Peyer's patch (tissue), 4 donors: ENCODE data around the gene EPHA8. TPM values are rescaled to one million over a fixed set of nuclear protein-coding genes. Genes with fewer than 3 reads are reported as not detected.

Experiments used
- DNase-seq, 3 donors: peaks; one replicate each; pipeline ENCODE4 v3.0.0-alpha.2; 2017 to 2019
- H3K27ac ChIP-seq, 4 donors: fragments of 200-600 bp; sonication (generic); one replicate each; pipeline ENCODE4 v1.5.1; 2016 to 2019
- H3K27me3 ChIP-seq, 2 donors: fragments of 200-600 bp; sonication (generic); one replicate each; pipeline ENCODE4 v1.5.1; 2019
- H3K36me3 ChIP-seq, 3 donors: fragments of 200-600 bp; sonication (generic); one replicate each; pipeline ENCODE4 v1.5.1; 2016 to 2019
- H3K4me1 ChIP-seq, 4 donors: fragments of 200-600 bp; sonication (generic); one replicate each; pipeline ENCODE4 v1.5.1; 2016 to 2019
- H3K4me3 ChIP-seq, 4 donors: fragments of 200-600 bp; sonication (generic); 1 replicate in 3 of 4; 2 replicates in 1 of 4; pipeline ENCODE4 v1.5.1; 2016 to 2019; ENCODE audit warnings: mild to moderate bottlenecking in 1 of 4
- H3K9me3 ChIP-seq, 4 donors: fragments of 200-600 bp; sonication (generic); one replicate each; pipeline ENCODE4 v1.5.1; 2016 to 2019; ENCODE audit warnings: mild to moderate bottlenecking in 1 of 4
- CTCF ChIP-seq, 6 experiments: fragments of 450-650 bp in 4 of 6; fragments of 200-600 bp in 2 of 6; sonication (generic) in 1 of 6; IDR thresholded peaks; one replicate each; pipeline ENCODE4 v1.5.1; 2017 to 2019; ENCODE audit warnings: antibody characterized with exemption in 6 of 6, mild to moderate bottlenecking in 3 of 6, moderate library complexity in 1 of 6
- POLR2A ChIP-seq, 2 donors: fragments of 450-650 bp; IDR thresholded peaks; one replicate each; pipeline ENCODE4 v1.5.1; 2017; ENCODE audit warnings: antibody characterized with exemption in 2 of 2, mild to moderate bottlenecking in 2 of 2, moderate library complexity in 2 of 2
- total RNA-seq, 4 donors: library from RNA; depleted of rRNA; stranded (reverse); fragments of >200 nt; gene quantifications; one replicate each; pipeline ENCODE4 v1.1.0, GENCODE V29; 2016

EPHA8 gene
- total RNA-seq, 4 donors from 2014 or later, result not detected

DNA sequence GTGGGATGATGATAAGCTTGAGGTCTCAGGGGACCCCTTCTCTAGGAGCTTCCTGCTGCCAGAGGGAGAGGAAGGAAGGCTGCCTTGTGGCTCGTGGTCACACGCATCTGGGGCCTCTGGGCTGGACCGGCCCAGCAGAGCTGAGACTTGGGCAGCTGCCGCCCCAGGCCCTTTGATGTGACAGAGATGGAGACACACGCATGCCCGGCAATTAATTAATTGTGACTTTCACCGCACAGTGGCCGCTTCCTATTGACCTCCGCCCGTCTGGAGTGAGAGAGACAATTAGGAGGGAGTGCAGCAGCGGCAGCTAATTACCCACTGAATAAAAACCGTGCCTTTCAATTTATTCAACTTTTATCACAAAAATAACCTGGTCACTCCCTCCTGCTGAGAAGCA lies 56.5 kb downstream of the EPHA8 start:
- no peak for DNase-seq
- no peaks in the 10 kb centered on the region for H3K27me3 ChIP-seq
- TF ChIP-seq POLR2A (IDR thresholded peaks at IDR 0.05) (no peak), CTCF (IDR thresholded peaks at IDR 0.05) (no peak)

GRCh38 chr1:22621761-22622160 lies 58.5 kb downstream of the EPHA8 start:
- Histone ChIP-seq H3K27me3 (no peaks in the 10 kb centered on the region), H3K36me3 (no peaks in the 10 kb centered on the region), H3K9me3 (no peaks in the 10 kb centered on the region), H3K4me3 (no peak overlapping the region), H3K4me1 (no peaks in the 10 kb centered on the region), H3K27ac (no peak overlapping the region)
- no peak for TF ChIP-seq CTCF (IDR thresholded peaks at IDR 0.05)
- TF ChIP-seq POLR2A (IDR thresholded peaks at IDR 0.05), result no peak
- no peak for DNase-seq

More for the DNA sequence above, 56.5 kb downstream of the EPHA8 start:
- Histone ChIP-seq H3K36me3 (no peaks in the 10 kb centered on the region), H3K27ac (no peak overlapping the region), H3K4me1 (no peaks in the 10 kb centered on the region), H3K4me3 (no peak overlapping the region), H3K9me3 (no peaks in the 10 kb centered on the region)

DNA sequence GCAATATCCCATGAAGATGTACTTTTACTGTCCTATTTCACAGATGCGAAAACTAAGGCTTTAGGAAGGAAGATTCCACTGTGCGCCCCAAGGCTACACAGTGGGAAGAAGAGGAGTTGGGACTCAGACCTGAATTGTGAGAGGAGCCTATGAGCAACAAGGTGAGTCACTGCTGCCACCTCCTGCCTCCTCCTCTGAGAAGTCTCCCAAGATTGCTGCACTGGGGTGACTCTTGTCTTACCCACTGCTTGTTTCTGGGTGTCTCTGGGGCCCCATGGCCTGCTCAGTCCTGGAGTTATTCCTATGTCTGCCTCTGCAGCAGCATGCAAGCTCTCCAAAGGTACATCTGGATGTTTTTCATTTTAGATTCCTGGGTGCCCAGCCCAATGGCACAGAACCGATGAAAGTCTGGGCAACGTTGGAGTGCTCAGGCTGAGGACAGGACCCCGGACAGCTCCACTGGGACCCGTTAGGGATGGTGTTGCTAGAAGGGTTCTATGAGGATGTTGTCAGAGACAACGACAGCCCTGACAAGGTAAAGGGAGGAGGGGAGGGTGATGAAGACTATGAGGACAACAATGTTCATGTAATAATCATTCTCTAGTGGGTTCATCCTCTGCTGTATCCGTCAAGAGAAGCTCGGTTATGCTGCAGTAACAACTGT lies 62.1 kb downstream of the EPHA8 start:
- Histone ChIP-seq H3K36me3 (no peaks in the 10 kb centered on the region), H3K27ac (no peak overlapping the region), H3K27me3 (no peaks in the 10 kb centered on the region), H3K9me3 (no peaks in the 10 kb centered on the region), H3K4me3 (no peak overlapping the region), H3K4me1 (no peaks in the 10 kb centered on the region)
- no peak for DNase-seq
- no peak for TF ChIP-seq CTCF (IDR thresholded peaks at IDR 0.05)
- TF ChIP-seq POLR2A (IDR thresholded peaks at IDR 0.05), result no peak

DNA sequence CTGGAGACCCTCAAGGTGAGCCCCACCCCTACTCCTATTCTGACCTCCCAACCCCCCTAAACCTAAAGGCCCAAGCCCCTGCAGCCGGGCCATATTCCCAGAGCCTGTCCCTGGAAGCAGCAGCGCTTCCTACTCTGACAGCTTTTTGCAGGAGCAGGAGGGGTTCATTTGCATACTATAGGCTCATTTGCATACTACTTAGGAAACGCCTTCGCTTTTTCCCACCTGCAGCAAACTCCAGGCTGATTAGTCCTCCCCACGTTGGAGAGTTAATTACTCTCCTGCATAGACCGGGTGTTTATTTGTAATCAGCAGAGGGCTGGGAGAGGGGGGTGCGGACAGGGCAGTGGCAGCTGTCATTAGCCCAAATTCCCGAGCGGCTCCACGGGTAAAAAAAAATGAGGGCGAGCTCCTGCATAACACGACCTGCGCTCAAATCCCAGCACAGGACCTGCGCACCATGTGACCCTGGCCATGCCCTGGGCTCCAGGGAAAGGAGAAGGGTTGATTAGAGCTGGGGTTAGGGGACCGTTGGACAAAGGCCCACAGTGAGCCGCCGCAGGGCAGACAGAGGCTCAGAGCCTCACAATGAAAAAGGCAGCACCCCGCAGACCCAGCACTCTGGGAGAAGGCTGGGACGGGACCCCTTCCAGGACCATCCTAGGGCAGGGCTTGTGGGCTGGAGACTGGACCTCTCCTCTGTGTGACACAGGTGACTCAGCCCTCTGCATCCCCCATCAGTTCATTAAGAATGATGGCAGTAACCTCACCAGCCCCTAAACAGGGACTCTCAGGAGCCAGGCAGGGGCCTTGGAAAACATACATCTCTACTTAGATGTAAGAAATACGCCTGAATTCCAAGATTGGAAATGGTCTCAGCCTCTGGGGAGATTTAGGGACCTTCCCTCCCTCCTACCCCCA lies 63.2 kb downstream of the EPHA8 start:
- H3K9me3 ChIP-seq, result no peaks in the 10 kb centered on the region
- no peaks in the 10 kb centered on the region for H3K4me1 ChIP-seq
- TF ChIP-seq POLR2A (IDR thresholded peaks at IDR 0.05) (no peak), CTCF (IDR thresholded peaks at IDR 0.05) (no peak)
- H3K27me3 ChIP-seq, result no peaks in the 10 kb centered on the region
- no peak overlapping the region for H3K4me3 ChIP-seq
- H3K27ac ChIP-seq, result no peak overlapping the region
- DNase-seq, result no peak
- no peaks in the 10 kb centered on the region for H3K36me3 ChIP-seq

GRCh38 chr1:22627331-22627730 lies 64.0 kb downstream of the EPHA8 start:
- TF ChIP-seq POLR2A (IDR thresholded peaks at IDR 0.05), result no peak
- TF ChIP-seq CTCF (IDR thresholded peaks at IDR 0.05), result no peak
- Histone ChIP-seq H3K9me3 (no peaks in the 10 kb centered on the region), H3K27me3 (no peaks in the 10 kb centered on the region), H3K4me1 (no peaks in the 10 kb centered on the region), H3K4me3 (no peak overlapping the region), H3K27ac (no peak overlapping the region), H3K36me3 (no peaks in the 10 kb centered on the region)
- no peak for DNase-seq
